SJSA1 (cell line): Measurements from ENCODE around the gene VGLL3. TPM values are rescaled to one million over a fixed set of nuclear protein-coding genes. Genes with fewer than 3 reads are reported as not detected.

ENCODE experiments used
- DNase-seq, 2 experiments: peaks; one replicate each; pipeline ENCODE4 v3.0.0-alpha.2; 2015 to 2020; ENCODE audit warnings: low spot score in 2 of 2, low read depth in 1 of 2
- H3K27ac ChIP-seq: fragments of 250-450 bp; sonication (Bioruptor Pico); 2 replicates; pipeline ENCODE4 v1.5.1; 2020; ENCODE audit warnings: mild to moderate bottlenecking, moderate library complexity
- H3K27me3 ChIP-seq: fragments of 250-450 bp; sonication (Bioruptor Pico); replicated peaks from 2 replicates; pipeline ENCODE4 v1.5.1; 2020; ENCODE audit warnings: mild to moderate bottlenecking, moderate library complexity
- H3K36me3 ChIP-seq: fragments of 250-450 bp; sonication (Bioruptor Pico); 2 replicates; pipeline ENCODE4 v1.5.1; 2020; ENCODE audit warnings: mild to moderate bottlenecking
- H3K4me1 ChIP-seq: fragments of 250-450 bp; sonication (Bioruptor Pico); replicated peaks from 2 replicates; pipeline ENCODE4 v1.6.1; 2021; ENCODE audit warnings: mild to moderate bottlenecking
- H3K4me3 ChIP-seq: fragments of 250-450 bp; sonication (Bioruptor Pico); 2 replicates; pipeline ENCODE4 v1.5.1; 2020; ENCODE audit warnings: mild to moderate bottlenecking
- H3K9me3 ChIP-seq: fragments of 250-450 bp; sonication (Bioruptor Pico); replicated peaks from 2 replicates; pipeline ENCODE4 v1.5.1; 2020; ENCODE audit warnings: mild to moderate bottlenecking
- total RNA-seq: library from RNA; depleted of rRNA; stranded (reverse); fragments of >200 nt; shearing (Covaris generic); gene quantifications from 2 replicates; pipeline ENCODE4 v1.2.3, GENCODE V29; 2014

Gene VGLL3
- total RNA-seq, 1 experiment from 2014 or later = 17.1 TPM

DNA sequence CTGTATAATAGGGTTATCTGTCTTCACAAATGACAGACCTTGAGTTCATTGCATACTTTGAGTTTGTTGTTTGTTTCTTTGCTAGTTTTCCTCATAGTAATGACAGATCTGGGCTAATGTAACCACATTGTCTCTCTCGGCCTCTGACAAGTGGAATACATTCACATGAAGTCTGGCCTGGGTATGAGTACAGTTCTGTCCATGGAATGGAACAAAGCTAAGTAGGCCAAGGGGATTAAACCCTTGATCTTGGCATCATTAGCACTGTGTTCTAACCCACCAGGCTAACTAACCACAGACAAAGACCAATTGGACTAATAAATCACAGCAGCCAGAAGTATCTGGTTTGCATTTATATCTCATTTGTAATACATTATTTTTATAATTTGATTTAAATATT is 7.6 kb upstream of the VGLL3 start:
- H3K4me1 ChIP-seq = peaks cover 31% of the 10 kb centered on the region
- no peak for DNase-seq

DNA sequence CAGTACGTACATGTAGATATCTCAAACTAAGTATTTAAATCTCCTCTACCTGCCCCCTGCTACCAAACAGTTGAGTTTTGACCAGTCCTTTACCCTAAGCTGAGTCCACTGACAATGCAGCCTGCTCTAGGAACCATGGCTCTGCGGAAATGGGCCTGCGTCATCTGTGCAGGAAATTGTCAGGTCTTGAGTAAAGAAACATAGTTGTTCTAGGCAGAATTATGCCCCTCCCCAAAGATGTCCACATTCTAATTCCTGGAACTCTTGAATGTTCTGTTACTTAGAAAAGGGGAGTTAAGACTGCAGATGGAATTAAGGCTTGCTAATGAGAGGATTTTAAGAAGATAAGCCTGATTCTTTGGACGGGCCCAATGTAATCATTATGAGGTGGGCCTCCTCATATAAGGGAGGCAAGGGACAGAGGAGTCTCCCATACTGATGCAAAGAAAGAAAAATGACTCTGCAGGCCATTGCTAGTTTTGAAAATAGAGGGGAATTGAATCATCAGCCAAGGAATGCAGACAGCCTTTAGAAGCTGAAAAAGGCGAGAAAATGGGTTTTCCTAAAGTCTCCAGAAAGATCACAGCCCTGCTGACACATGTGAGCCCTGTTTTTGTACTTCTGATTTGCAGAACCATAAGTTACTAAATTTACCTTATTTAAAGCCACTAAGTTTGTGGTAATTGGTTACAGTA is 5.5 kb upstream of the VGLL3 start:
- H3K27ac ChIP-seq = peak overlapping the region; percentile 71
- H3K36me3 ChIP-seq = no peaks in the 10 kb centered on the region
- H3K4me3 ChIP-seq = no peak overlapping the region
- H3K4me1 ChIP-seq = peaks cover 50% of the 10 kb centered on the region
- no peaks in the 10 kb centered on the region for H3K9me3 ChIP-seq
- no peak for DNase-seq
- H3K27me3 ChIP-seq = no peaks in the 10 kb centered on the region

More for the DNA sequence above, 7.6 kb upstream of the VGLL3 start:
- Histone ChIP-seq H3K27me3 (no peaks in the 10 kb centered on the region), H3K4me3 (no peak overlapping the region), H3K36me3 (no peaks in the 10 kb centered on the region), H3K9me3 (no peaks in the 10 kb centered on the region), H3K27ac (no peak overlapping the region)

DNA sequence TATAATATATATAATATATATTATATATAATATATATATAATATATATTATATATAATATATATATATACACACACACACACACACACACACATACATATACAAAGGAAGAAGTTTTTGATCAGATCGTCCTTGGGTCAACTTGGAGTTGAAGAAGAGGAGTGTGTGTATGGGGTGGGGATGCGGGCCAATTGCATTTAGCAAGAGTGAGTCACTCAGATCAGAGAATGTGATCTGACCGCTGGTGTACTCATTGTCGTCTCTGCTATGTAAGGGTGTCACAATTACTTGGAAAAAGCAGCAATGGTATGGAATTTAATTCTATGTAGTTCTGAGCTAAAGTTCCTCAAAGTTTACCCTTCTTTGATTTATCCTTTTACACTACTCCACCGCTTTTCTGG is 4.6 kb upstream of the VGLL3 start:
- Histone ChIP-seq H3K9me3 (no peaks in the 10 kb centered on the region), H3K4me1 (peaks cover 50% of the 10 kb centered on the region), H3K27ac (peak overlapping the region; percentile 71), H3K27me3 (no peaks in the 10 kb centered on the region), H3K4me3 (no peak overlapping the region), H3K36me3 (peaks cover 4% of the 10 kb centered on the region; the same call in 1 of the 2 replicates)
- peak; percentile 60 to 71 for DNase-seq

DNA sequence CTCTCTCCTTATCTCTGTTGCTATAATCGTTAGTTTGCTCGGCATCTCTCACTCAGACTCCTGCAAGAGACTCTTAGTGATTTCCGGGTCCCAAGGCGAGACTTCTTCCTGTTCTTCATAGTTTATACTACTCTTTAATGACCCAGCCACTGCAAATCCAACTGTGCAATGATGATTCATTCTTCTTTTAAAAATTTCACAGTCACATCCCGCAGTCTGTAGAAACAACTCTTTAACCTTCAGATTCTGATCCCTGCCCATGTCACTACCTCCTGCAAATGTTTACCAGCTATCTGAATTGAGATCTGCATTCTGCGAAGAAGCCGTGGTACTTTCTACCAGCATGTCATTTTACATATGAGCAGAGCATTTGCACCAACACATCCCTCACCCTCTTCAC is 2.8 kb upstream of the VGLL3 start:
- H3K27ac ChIP-seq = peak overlapping the region; percentile 74

DNA sequence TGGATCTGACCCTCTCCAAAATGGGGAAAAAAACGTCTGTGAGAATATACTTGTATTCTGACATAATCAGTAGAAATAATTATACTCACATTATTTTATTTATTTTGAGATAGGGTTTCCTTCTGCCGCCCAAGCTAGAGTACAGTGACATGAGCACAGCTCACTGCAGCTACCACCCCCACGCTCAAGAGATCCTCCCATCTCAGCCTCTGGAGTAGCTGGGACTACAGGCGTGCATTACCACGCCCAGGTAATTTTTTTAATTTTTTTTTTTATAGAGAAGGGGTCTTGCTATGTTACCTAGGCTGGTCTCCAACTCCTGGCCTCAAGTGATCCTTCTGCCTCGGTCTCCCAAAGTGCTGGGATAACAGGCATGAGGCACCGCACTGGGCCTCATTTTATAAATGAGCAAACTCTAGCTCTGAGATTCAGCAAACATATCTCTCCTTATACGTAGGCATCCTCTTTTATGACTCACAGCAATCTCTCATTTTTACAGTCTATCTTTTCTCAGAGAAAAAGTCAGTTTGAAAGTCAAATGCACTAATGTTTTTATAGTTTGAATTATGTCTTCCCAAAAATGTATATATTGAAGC is 989 bp upstream of the VGLL3 start:
- Histone ChIP-seq H3K36me3 (peaks cover 5% of the 10 kb centered on the region; the same call in 1 of the 2 replicates), H3K4me1 (peaks cover 68% of the 10 kb centered on the region), H3K4me3 (peak overlapping the region; percentile 92), H3K27ac (peak overlapping the region; percentile 56), H3K27me3 (no peaks in the 10 kb centered on the region), H3K9me3 (no peaks in the 10 kb centered on the region)
- peak in 1 of 2 experiments; percentile 39 for DNase-seq

More for the DNA sequence above, 2.8 kb upstream of the VGLL3 start:
- H3K27me3 ChIP-seq = no peaks in the 10 kb centered on the region
- H3K4me3 ChIP-seq = no peak overlapping the region
- peak; percentile 45 to 72 for DNase-seq
- peaks cover 58% of the 10 kb centered on the region for H3K4me1 ChIP-seq
- H3K9me3 ChIP-seq = no peaks in the 10 kb centered on the region
- peaks cover 5% of the 10 kb centered on the region; the same call in 1 of the 2 replicates for H3K36me3 ChIP-seq

DNA sequence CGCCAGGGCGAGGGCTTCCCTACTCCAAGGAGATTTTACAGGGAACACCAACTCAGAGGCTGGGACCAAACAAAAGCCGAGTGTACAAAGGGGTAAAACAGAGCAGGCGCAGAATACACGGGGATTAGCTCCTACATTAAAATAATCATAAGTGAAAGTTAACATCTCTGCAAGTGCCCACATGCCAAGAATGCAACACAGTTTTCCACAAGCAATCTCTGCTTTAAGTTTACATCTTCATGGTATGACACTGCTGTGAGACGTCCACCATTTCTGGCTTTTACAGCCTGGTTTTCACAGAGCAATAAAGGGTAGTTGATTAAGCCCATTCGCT is 500 bp upstream of the VGLL3 start:
- no peaks in the 10 kb centered on the region for H3K9me3 ChIP-seq
- peak overlapping the region; percentile 56 for H3K27ac ChIP-seq
- no peak for DNase-seq
- no peaks in the 10 kb centered on the region for H3K27me3 ChIP-seq
- H3K4me1 ChIP-seq = peaks cover 68% of the 10 kb centered on the region
- peaks cover 5% of the 10 kb centered on the region; the same call in 1 of the 2 replicates for H3K36me3 ChIP-seq
- peak overlapping the region; percentile 92 for H3K4me3 ChIP-seq

DNA sequence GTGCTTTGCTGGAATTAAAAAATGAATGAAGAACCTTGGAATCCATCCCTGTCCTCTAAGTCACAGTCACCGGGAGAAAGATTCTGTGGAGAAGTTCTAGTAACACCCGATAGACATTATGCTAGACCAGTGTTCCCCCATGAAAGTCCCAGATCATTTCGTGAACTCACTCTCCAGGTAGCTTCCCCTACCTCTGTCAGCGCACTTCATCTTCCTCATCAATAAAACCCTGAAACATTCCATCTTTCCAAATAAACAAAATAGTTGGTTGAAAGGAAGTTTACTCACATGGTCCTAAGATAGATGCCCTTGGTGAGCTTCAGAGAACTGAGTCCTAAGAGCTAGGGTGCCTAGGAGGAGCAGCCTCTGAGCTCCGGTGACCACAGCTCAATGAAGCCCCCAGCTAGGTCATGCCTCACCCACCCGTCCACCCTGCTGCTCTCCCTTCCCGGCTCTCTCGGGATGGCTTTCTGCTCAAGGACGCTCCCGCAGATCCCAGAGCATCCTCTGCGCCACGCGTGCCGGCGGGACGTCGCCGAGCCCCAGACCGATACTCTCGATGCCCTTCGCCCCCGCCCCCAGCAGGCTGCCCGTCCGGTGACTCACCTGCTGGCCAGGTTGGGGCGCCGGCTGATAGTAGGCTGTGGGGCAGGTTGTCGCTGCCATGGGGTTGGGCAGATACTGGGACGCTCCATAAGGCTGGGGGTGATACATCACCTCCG is 776 bp downstream of the VGLL3 start:
- H3K36me3 ChIP-seq = peaks cover 5% of the 10 kb centered on the region; the same call in 1 of the 2 replicates
- no peaks in the 10 kb centered on the region for H3K9me3 ChIP-seq
- peak overlapping the region; percentile 80 for H3K27ac ChIP-seq
- peak overlapping the region; percentile 92 for H3K4me3 ChIP-seq
- peaks cover 72% of the 10 kb centered on the region for H3K4me1 ChIP-seq
- H3K27me3 ChIP-seq = no peaks in the 10 kb centered on the region
- DNase-seq = peak; percentile 49 to 54

DNA sequence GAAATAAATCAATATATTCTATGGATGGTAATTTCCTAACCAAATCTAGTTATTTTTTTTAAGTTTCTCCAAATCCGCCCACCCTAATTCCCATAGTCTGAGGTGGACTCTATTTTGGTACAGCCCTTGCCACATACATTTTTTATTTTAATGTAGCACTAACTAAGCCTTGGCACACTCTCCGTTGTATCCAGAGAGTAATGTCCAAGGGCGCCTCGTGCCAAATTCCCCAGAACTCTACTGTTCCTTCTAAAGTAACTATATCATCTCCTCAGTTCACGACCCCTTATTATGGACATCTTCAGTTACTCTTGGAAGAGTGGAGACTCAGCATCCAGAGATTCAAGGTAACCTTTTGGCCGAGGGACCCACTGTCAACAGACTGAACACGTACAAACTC is 1.3 kb downstream of the VGLL3 start:
- no peaks in the 10 kb centered on the region for H3K27me3 ChIP-seq
- H3K4me3 ChIP-seq = peak overlapping the region; percentile 92
- peak overlapping the region; percentile 80 for H3K27ac ChIP-seq
- DNase-seq = no peak
- H3K4me1 ChIP-seq = peaks cover 72% of the 10 kb centered on the region
- no peaks in the 10 kb centered on the region for H3K9me3 ChIP-seq
- peaks cover 5% of the 10 kb centered on the region; the same call in 1 of the 2 replicates for H3K36me3 ChIP-seq

DNA sequence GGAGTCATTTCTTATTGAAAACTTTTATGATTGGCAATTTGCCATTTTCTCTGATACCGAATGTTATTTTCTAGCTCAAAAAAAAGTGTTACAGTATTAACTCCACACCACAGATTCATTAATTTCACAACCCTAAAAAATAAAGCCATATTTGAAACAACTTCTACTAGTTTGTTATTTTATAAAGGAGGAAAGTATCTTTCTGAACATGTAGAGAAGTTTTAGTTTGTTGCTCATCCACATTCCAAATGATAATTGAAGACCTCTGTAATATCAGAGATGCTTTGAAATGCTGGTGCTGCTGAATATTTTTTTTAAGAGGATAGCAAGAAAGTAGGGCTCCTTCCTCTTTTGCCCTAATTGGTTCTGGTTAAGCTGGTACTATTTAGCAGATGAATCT is 1.9 kb downstream of the VGLL3 start:
- peak overlapping the region; percentile 92 for H3K4me3 ChIP-seq
- H3K9me3 ChIP-seq = no peaks in the 10 kb centered on the region
- peaks cover 73% of the 10 kb centered on the region for H3K4me1 ChIP-seq
- peak overlapping the region; percentile 80; the same call in 1 of the 2 replicates for H3K27ac ChIP-seq
- H3K36me3 ChIP-seq = peaks cover 5% of the 10 kb centered on the region; the same call in 1 of the 2 replicates
- DNase-seq = peak in 1 of 2 experiments; percentile 37
- H3K27me3 ChIP-seq = no peaks in the 10 kb centered on the region

DNA sequence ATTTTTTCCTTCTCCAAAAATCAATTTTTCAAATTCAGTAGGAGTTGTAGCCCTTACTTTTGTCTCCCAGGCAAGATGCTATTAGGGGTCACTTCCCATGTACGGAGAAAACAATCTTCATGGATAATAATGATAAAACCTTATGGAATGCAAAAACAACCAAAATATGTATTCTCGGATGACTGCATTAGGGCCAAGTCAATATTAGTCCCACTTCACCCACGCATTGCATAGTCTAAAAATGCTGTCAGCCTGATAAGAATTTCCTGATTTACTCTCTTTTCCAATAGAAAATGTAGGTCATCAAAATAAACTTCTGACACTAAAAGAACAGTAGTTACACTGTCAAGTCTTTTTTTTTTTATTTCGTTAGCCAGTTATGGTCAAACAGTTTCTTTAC is 2.7 kb downstream of the VGLL3 start:
- H3K27ac ChIP-seq = peak overlapping the region; percentile 1; the same call in 1 of the 2 replicates
- no peaks in the 10 kb centered on the region for H3K27me3 ChIP-seq
- peaks cover 5% of the 10 kb centered on the region; the same call in 1 of the 2 replicates for H3K36me3 ChIP-seq
- DNase-seq = peak in 1 of 2 experiments; percentile 30
- H3K4me3 ChIP-seq = no peak overlapping the region
- no peaks in the 10 kb centered on the region for H3K9me3 ChIP-seq
- peaks cover 73% of the 10 kb centered on the region for H3K4me1 ChIP-seq

DNA sequence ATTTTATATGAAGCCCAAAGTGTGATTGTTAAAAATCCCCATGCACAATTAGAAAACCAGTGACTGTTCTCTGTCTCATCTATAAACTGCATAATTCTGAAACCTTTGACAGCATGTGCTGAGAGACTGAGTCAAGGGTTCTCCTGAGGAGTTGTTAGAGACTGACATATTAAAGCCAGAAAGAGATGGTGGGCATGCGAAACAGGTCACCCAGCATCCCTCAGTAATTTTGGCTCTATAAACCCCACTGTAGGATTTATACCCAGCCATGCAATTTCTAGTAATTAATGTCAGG is 3.6 kb downstream of the VGLL3 start:
- Histone ChIP-seq H3K36me3 (peaks cover 5% of the 10 kb centered on the region; the same call in 1 of the 2 replicates), H3K4me3 (no peak overlapping the region; the same call in 1 of the 2 replicates), H3K27me3 (no peaks in the 10 kb centered on the region), H3K4me1 (peaks cover 75% of the 10 kb centered on the region), H3K27ac (peak overlapping the region; percentile 39), H3K9me3 (no peaks in the 10 kb centered on the region)
- no peak for DNase-seq

DNA sequence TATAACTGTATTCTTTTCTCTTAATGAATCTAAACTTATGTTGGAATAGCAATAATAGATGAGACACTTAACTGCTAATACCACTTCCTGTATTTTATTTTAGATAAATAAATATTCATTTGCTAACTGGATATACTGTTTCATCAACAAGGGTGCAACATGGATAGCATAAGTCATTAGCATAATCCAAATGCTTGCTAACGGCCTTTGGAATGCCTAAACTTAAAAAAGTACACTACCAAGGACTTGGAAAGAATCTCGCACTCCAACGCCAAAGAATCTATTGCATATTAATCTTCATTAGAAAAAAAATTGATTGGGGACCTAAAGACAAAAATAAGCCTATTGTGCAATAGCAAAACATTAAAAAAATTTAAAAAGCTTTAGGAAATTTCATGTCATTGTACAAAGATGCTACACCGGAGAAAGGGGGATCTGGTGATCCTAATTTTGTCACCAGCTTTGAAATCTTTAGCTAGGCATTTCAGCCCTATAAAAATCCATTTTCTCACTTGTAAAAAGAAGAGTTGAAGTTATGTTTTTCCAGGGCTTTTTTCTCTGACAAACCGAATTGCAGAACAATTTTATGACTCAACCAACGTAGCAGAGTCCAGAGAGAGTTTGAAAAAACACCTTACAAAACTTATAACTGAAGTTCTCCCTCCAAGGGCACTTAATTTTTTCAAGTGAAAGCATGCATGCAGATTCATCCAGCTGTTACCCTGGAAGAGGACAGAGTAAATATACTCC is 4.1 kb downstream of the VGLL3 start:
- Histone ChIP-seq H3K9me3 (no peaks in the 10 kb centered on the region), H3K27me3 (no peaks in the 10 kb centered on the region), H3K4me3 (no peak overlapping the region; the same call in 1 of the 2 replicates), H3K4me1 (peaks cover 71% of the 10 kb centered on the region), H3K36me3 (peaks cover 5% of the 10 kb centered on the region; the same call in 1 of the 2 replicates), H3K27ac (peak overlapping the region; percentile 39)
- peak in 1 of 2 experiments; percentile 31 for DNase-seq

DNA sequence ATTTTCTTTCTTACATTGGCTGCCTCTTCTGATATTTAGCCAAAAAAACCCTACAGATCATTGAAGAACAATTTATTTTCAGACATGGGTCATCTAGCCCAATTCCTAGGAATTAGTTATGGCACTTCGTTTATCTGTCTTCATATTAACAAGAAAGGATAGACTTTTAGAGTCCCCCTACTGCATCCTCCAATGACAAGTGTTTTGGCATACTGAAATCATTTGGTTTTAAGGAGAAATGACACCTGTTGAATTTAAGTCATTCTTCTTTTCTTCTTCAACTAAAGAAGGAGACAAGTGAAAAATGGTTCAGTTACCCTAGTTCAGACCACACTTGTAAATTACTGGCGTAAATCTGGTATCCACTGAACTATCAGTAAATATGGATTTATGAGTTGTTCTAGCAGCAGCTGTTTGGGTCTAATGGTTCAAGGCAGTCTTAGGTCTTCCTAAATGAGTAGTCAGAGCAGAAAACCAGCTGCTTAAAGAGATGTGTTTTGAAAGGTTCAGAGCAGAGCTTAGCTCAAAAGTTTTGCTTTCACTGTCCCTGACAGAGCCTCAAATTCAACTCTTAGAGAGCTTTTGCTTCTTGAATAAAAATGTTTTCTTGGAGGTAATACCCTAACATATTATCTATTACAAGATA is 5.6 kb downstream of the VGLL3 start:
- DNase-seq = peak in 1 of 2 experiments; percentile 37
- H3K4me1 ChIP-seq = peaks cover 67% of the 10 kb centered on the region

More for the DNA sequence above, 5.6 kb downstream of the VGLL3 start:
- Histone ChIP-seq H3K36me3 (no peaks in the 10 kb centered on the region), H3K4me3 (no peak overlapping the region), H3K27ac (peak overlapping the region; percentile 75), H3K27me3 (no peaks in the 10 kb centered on the region), H3K9me3 (no peaks in the 10 kb centered on the region)
